Astrocyte (in vitro differentiated cells and primary cell): ENCODE measurements around the gene ARHGAP26.

Experiments
- EZH2 ChIP-seq: IDR thresholded peaks from 2 replicates; pipeline ENCODE4 v1.6.1; 2012; ENCODE audit warnings: mild to moderate bottlenecking, low read length, inconsistent platforms; ENCODE audit not compliant: insufficient read depth
- TF ChIP-seq, protein P1 (sequence below): IDR thresholded peaks from 2 replicates; pipeline ENCODE4 v1.5.1; 2011; ENCODE audit warnings: low read depth, mild to moderate bottlenecking, inconsistent platforms, low read length, moderate library complexity; ENCODE audit not compliant: insufficient read depth

DNA sequence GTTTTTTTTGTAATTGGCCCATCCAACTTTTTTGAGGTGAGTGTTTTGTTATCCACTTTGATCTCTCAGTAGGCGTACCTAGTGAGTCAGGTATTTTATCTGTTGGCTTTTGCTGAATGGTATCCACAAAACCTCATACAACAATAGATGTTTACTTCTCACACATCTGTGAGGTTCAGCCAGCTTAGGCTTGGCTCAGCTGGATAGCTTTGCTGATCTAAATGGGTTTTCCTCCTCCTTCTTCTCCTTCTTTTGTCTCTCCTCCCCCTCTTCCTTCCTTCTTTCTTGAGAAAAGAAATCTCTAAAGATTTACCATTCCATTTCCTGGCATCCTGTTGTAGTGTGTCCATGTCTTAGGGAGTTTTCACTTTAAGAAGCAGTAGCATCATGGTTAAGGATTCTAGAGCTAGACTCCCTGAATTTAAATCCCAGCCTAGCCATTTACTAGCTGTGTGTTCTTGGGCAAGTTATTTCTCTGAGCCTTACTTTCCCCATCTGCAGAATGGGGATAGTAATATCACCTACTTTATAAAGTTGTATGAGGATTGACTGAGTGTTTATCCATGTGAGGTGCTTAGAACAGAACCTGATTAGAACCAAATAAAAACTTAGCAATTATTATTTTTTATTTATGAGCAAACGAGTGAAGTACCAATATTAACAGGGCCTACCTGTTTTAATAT lies 126.3 kb downstream of the ARHGAP26 start:
- TF ChIP-seq EZH2 = no peak
- TF ChIP-seq, protein P1, sequence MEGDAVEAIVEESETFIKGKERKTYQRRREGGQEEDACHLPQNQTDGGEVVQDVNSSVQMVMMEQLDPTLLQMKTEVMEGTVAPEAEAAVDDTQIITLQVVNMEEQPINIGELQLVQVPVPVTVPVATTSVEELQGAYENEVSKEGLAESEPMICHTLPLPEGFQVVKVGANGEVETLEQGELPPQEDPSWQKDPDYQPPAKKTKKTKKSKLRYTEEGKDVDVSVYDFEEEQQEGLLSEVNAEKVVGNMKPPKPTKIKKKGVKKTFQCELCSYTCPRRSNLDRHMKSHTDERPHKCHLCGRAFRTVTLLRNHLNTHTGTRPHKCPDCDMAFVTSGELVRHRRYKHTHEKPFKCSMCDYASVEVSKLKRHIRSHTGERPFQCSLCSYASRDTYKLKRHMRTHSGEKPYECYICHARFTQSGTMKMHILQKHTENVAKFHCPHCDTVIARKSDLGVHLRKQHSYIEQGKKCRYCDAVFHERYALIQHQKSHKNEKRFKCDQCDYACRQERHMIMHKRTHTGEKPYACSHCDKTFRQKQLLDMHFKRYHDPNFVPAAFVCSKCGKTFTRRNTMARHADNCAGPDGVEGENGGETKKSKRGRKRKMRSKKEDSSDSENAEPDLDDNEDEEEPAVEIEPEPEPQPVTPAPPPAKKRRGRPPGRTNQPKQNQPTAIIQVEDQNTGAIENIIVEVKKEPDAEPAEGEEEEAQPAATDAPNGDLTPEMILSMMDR = no peak
